ENCODE measurements around the gene INTS15. TPM values are rescaled to one million over a fixed set of nuclear protein-coding genes. Genes with fewer than 3 reads are reported as not detected.
"Not testable (repeated sequence)": the region's sequence is repeated elsewhere in the genome, so short reads cannot be mapped to it uniquely, and the experiment has no call there.

The INTS15 gene
- total RNA-seq, 6 donors from 2014 or later = 23.4 to 61.8 (median 35.4) TPM

DNA sequence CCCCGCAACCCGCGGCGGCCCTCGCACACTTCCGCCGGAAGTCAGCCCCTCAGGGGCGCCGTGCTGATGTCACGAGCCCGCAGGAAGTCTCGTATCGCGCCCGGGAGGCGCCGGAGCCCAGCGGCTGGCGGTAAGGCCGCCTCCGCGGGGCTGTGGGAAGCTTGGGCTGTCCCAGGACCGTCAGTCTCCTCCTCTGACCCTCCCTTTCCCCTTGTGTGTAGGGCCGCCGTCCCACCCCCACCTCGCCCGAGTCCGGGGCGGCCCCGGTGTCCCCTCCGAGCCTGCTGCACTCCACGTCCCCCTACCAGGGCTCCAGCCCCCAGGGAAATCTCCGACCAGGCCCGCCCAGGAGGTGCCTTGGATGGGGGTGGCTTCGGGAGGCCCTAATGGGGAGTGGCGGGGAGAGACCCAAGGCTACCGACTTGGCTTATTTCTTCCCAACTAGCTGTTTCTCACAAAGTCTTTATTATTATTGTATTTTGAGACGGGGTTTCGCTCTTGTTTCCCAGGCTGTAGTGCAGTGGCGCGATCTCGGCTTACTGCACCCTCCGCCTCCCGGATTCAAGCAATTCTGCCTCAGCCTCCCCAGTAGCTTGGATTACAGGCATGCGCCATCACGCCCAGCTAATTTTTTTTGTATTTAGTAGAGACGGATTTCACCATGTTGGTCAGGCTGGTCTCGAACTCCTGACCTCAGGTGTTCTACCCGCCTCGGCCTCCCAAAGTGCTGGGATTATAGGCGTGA lies 12.3 kb upstream of the INTS15 start, which contains the start of gene ZDHHC4:
Gene ZDHHC4 (plus strand): TSS at position 86 of the 745 bp plus-strand sequence. CDS start 3,108 bp downstream, outside the sequence.
- DNase-seq (peak; percentile 88 to 98), ATAC-seq (ENCODE audit: low FRiP score in 2 of 2) (peak; percentile 95 to 98)
- peaks cover 13 to 23% (median 19%) of the 10 kb centered on the region in 4 donors for H3K36me3 ChIP-seq
- peak within 1 kb of the TSS; percentile 82 to 98 (median 92) for H3K27ac ChIP-seq
- 15 to 37% methylated on average over 26 to 50 of the region's 51 CpGs for WGBS, 2 donors
- H3K27me3 ChIP-seq = no peaks in the 10 kb centered on the region
- H3K9me3 ChIP-seq = no peaks in the 10 kb centered on the region
- peaks cover 8 to 11% (median 10%) of the 10 kb centered on the region in 4 donors for H3K4me1 ChIP-seq
- TF ChIP-seq POLR2A (IDR thresholded peaks at IDR 0.05) (peak in 3 of 4 donors; percentile 75 to 97 (median 92)), EP300 (IDR thresholded peaks at IDR 0.05) (no peak), POLR2AphosphoS5 (IDR thresholded peaks at IDR 0.05) (peak; percentile 93 to 96)
- TF ChIP-seq, protein P1, sequence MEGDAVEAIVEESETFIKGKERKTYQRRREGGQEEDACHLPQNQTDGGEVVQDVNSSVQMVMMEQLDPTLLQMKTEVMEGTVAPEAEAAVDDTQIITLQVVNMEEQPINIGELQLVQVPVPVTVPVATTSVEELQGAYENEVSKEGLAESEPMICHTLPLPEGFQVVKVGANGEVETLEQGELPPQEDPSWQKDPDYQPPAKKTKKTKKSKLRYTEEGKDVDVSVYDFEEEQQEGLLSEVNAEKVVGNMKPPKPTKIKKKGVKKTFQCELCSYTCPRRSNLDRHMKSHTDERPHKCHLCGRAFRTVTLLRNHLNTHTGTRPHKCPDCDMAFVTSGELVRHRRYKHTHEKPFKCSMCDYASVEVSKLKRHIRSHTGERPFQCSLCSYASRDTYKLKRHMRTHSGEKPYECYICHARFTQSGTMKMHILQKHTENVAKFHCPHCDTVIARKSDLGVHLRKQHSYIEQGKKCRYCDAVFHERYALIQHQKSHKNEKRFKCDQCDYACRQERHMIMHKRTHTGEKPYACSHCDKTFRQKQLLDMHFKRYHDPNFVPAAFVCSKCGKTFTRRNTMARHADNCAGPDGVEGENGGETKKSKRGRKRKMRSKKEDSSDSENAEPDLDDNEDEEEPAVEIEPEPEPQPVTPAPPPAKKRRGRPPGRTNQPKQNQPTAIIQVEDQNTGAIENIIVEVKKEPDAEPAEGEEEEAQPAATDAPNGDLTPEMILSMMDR (IDR thresholded peaks at IDR 0.05) = no peak
- peak within 1 kb of the TSS; percentile 44 to 81 (median 56) for H3K4me3 ChIP-seq

DNA sequence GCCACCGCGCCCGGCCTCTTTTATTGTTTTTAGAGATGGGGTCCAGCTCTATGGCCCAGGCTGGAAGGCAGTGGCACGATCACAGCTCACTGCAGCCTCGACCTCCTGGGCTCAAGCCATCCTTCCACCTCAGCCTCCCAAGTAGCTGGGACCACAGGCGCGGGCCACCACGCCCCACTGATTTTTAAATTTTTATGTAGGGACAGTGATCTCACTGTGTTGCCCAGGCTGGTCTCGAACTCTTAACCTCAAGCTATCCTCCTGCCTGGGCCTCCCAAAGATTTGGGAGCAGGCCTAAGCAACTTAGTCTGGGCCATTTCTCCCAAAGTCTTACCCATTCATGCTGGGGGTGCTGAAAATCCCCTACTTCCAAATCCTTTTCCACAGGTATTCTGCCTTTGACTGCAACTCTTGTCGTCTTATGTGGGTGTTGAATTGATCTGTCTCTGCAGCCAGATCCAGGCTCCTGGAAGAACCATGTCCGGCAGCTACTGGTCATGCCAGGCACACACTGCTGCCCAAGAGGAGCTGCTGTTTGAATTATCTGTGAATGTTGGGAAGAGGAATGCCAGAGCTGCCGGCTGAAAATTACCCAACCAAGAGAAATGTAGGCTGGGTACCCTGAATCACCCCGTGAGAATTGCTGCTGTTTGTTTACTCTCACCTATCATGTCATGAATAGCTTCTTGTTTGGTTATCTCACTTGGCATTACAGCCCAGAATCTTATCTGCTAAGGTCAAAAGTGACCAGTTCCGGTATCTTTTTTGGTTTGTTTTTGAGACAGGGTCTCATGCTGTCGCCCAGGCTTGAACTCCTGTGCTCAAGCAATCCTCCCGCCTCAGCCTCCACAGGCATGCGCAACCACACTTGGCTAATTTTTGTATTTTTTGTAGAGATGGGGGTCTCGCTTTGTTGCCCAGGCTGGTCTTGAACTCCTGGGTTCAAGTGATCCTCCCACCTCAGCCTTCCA lies 11.4 kb upstream of the INTS15 start:
- no peak for DNase-seq
- 88 to 89% methylated on average over 16 to 18 of the region's 18 CpGs for WGBS, 2 donors
- Histone ChIP-seq H3K4me1 (peaks cover 8 to 11% (median 10%) of the 10 kb centered on the region in 4 donors), H3K9me3 (no peaks in the 10 kb centered on the region), H3K36me3 (peaks cover 21 to 31% (median 25%) of the 10 kb centered on the region in 4 donors), H3K27ac (peak overlapping the region; percentile 82 to 98 (median 92)), H3K27me3 (no peaks in the 10 kb centered on the region), H3K4me3 (peak overlapping the region in 3 of 4 donors; percentile 49 to 81 (median 64))
- ATAC-seq (ENCODE audit: low FRiP score in 2 of 2) = no peak
- TF ChIP-seq EP300 (IDR thresholded peaks at IDR 0.05) = no peak
- no peak for TF ChIP-seq POLR2A (IDR thresholded peaks at IDR 0.05)
- TF ChIP-seq POLR2AphosphoS5 (IDR thresholded peaks at IDR 0.05) = no peak
- TF ChIP-seq, protein P1 (IDR thresholded peaks at IDR 0.05) = no peak

DNA sequence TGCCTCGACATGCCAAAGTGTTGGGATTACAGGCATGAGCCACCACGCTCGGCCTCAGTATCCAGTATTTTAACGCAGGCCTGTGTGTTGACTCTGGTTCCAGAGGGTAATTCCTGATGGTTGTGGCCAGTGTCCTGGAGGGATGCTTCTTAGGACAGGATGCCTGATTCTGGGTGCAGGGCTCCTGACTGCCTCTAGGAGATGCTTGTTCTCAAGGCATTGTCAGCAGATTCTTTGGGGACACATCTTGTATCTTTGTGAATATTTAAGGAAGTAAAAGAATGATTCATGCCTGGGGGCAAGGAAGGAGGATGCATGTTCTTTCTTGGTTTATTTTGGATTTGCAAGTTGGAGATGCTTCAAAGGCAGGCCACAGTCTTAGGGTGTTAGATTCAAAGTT lies 10.4 kb upstream of the INTS15 start:
- no peaks in the 10 kb centered on the region for H3K9me3 ChIP-seq
- peaks cover 8 to 11% (median 10%) of the 10 kb centered on the region in 4 donors for H3K4me1 ChIP-seq
- DNase-seq (no peak), ATAC-seq (ENCODE audit: low FRiP score in 2 of 2) (no peak)
- TF ChIP-seq, protein P1 (IDR thresholded peaks at IDR 0.05) = peak in 1 of 6 experiments; percentile 18
- TF ChIP-seq EP300 (IDR thresholded peaks at IDR 0.05) = no peak
- H3K4me3 ChIP-seq = no peak overlapping the region
- H3K36me3 ChIP-seq = peaks cover 23 to 41% (median 32%) of the 10 kb centered on the region in 4 donors
- no peak overlapping the region for H3K27ac ChIP-seq
- H3K27me3 ChIP-seq = no peaks in the 10 kb centered on the region
- WGBS, 2 donors = 95 to 97% methylated on average over 4 of the region's 4 CpGs

DNA sequence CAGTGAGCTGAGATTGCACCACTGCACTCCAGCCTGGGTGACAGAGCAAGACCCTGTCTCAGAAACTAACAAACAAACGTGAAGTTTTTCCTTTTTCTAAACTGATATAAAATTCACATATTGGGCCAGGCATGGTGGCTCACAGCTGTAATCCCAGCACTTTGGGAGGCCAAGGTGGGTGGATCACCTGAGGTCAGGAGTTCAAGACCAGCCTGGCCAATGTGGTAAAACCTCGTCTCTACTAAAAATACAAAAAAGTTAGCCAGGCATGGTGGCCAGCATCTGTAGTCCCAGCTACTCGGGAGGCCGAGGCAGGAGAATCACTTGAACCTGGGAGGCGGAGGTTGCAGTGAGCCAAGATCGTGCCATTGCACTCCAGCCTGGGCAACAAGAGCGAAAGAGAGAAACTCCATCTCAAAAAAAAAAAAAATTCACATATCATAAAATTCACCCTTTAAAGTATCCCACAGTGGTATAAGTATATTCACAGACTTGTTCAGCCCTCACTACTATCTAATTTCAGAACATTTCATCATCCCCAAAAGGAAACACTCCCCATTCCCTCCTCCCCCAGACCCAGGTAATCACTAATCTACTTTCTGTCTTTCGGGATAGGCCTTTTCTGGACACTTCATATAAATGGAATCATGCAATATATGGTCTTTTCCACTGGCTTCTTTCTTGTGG lies 3.9 kb upstream of the INTS15 start:
- not testable (repeated sequence) for H3K27ac ChIP-seq; H3K9me3 ChIP-seq; H3K4me3 ChIP-seq; ATAC-seq (ENCODE audit: low FRiP score in 2 of 2); DNase-seq; H3K27me3 ChIP-seq
- H3K36me3 ChIP-seq = peaks cover 27 to 59% (median 38%) of the 10 kb centered on the region in 4 donors
- peaks cover 11 to 18% (median 15%) of the 10 kb centered on the region in 4 donors for H3K4me1 ChIP-seq
- 93% methylated on average over 8 of the region's 8 CpGs for WGBS, 2 donors

Measured in upper lobe of left lung (tissue), 6 donors.